NB4 (cell line): ENCODE measurements around the gene GOSR1.
"Not testable (repeated sequence)": the region's sequence is repeated elsewhere in the genome, so short reads cannot be mapped to it uniquely, and the experiment has no call there.

Experiments
- DNase-seq: peaks from one replicate; pipeline ENCODE4 v3.0.0; 2010; ENCODE audit warnings: low read depth
- H3K4me3 ChIP-seq: one replicate; pipeline ENCODE4 v1.5.1; 2011; ENCODE audit warnings: mild to moderate bottlenecking, low read depth, low read length, moderate library complexity
- CTCF ChIP-seq: IDR thresholded peaks from one replicate; pipeline ENCODE4 v1.5.1; 2012; ENCODE audit warnings: low read depth, low read length
- MAX ChIP-seq: IDR thresholded peaks from 2 replicates; pipeline ENCODE4 v1.6.1; 2011; ENCODE audit warnings: low read depth, low read length
- MYC ChIP-seq: IDR thresholded peaks from 2 replicates; pipeline ENCODE4 v1.6.1; 2011; ENCODE audit warnings: low read depth, low read length
- POLR2A ChIP-seq: IDR thresholded peaks from 2 replicates; pipeline ENCODE4 v1.6.1; 2011; ENCODE audit warnings: mild to moderate bottlenecking; ENCODE audit not compliant: insufficient read length; ENCODE audit errors: extremely low read depth

The GOSR1 gene

GRCh38 chr17:30443721-30444120, 33.5 kb upstream of the GOSR1 start:
- no peak for DNase-seq
- no peak for TF ChIP-seq CTCF
- TF ChIP-seq MAX, result no peak
- no peak for TF ChIP-seq MYC
- TF ChIP-seq POLR2A, result no peak
- H3K4me3 ChIP-seq, result no peak overlapping the region

- DNase-seq, result not testable (repeated sequence)
These were observed 30.6 kb upstream of the GOSR1 start for GRCh38 chr17:30446640-30447039.

GRCh38 chr17:30449480-30449879, 27.7 kb upstream of the GOSR1 start:
- DNase-seq, result no peak

More at GRCh38 chr17:30446640-30447039, 30.6 kb upstream of the GOSR1 start:
- H3K4me3 ChIP-seq, result not testable (repeated sequence)

GRCh38 chr17:30450125-30451027, 26.8 kb upstream of the GOSR1 start:
- TF ChIP-seq MAX, result no peak
- no peak for TF ChIP-seq MYC
- TF ChIP-seq CTCF, result no peak
- no peak for TF ChIP-seq POLR2A
- H3K4me3 ChIP-seq, result no peak overlapping the region
- DNase-seq, result no peak

More at GRCh38 chr17:30449480-30449879, 27.7 kb upstream of the GOSR1 start:
- TF ChIP-seq MYC (no peak), CTCF (no peak), MAX (no peak), POLR2A (no peak)
- H3K4me3 ChIP-seq, result no peak overlapping the region

- TF ChIP-seq CTCF (no peak), MYC (no peak), POLR2A (no peak), MAX (no peak)
- DNase-seq, result peak; percentile 56
- no peak overlapping the region for H3K4me3 ChIP-seq
These were observed 22.6 kb upstream of the GOSR1 start for GRCh38 chr17:30454635-30455034.

GRCh38 chr17:30458371-30458770, 18.8 kb upstream of the GOSR1 start:
- no peak for DNase-seq
- no peak overlapping the region for H3K4me3 ChIP-seq
- no peak for TF ChIP-seq MAX
- TF ChIP-seq MYC, result no peak
- TF ChIP-seq POLR2A, result no peak
- no peak for TF ChIP-seq CTCF

- DNase-seq, H3K4me3 ChIP-seq: not testable (repeated sequence)
These were observed 18.3 kb upstream of the GOSR1 start for GRCh38 chr17:30458797-30459413.
